SK-N-SH (cell line): ENCODE data around the gene WDR6. TPM values are rescaled to one million over a fixed set of nuclear protein-coding genes. Genes with fewer than 3 reads are reported as not detected.

Experiments used
- CTCF ChIA-PET: fragments of 300-600, 350-600 bp; formaldehyde crosslinking; extraction: SDS; loops from one replicate; lab custom pipeline; 2021; lab: Yijun Ruan, JAX
- POLR2A ChIA-PET: fragments of 350-600 bp; sonication (Branson Sonifier 250); formaldehyde crosslinking; extraction: SDS; loops from one replicate; lab custom pipeline; 2020; ENCODE audit warnings: antibody characterized with exemption, inconsistent platforms; lab: Yijun Ruan, JAX
- DNase-seq: peaks from one replicate; pipeline ENCODE4 v3.0.0; 2012
- H2AFZ ChIP-seq: fragments of 200-600 bp; sonication (generic); 2 replicates; pipeline ENCODE4 v1.8.1; 2016; ENCODE audit warnings: antibody characterized with exemption, mild to moderate bottlenecking, low read depth
- H3F3A ChIP-seq: fragments of 200-600 bp; sonication (generic); replicated peaks from 2 replicates; pipeline ENCODE3; 2016; ENCODE audit warnings: antibody characterized with exemption, mild to moderate bottlenecking; ENCODE audit not compliant: insufficient read depth
- H3K27ac ChIP-seq, 2 experiments: fragments of 200-500 bp in 1 of 2; fragments of 200-600 bp in 1 of 2; sonication (Bioruptor generic) in 1 of 2; sonication (generic), shearing (Covaris generic) in 1 of 2; 2 replicates each; pipeline versions ENCODE4 v1.5.1 to v1.6.1; 2014 to 2016; ENCODE audit warnings: low read depth in 2 of 2, inconsistent platforms in 1 of 2, low read length in 1 of 2, mild to moderate bottlenecking in 1 of 2, mixed read lengths in 1 of 2
- H3K27me3 ChIP-seq: fragments of 200-600 bp; sonication (generic), shearing (Covaris generic); 2 replicates; pipeline ENCODE4 v1.6.1; 2016; ENCODE audit warnings: mixed run types; ENCODE audit not compliant: insufficient read depth
- H3K36me3 ChIP-seq, 2 experiments: fragments of 200-500 bp in 1 of 2; fragments of 200-600 bp in 1 of 2; sonication (Bioruptor generic) in 1 of 2; sonication (generic) in 1 of 2; replicated peaks in 1 of 2; 2 replicates each; pipeline versions ENCODE3 to v1.5.1; 2014 to 2016; ENCODE audit warnings: low read length in 1 of 2, mild to moderate bottlenecking in 1 of 2; ENCODE audit not compliant: insufficient read depth in 2 of 2, control insufficient read depth in 1 of 2
- H3K4me1 ChIP-seq, 2 experiments: fragments of 200-500 bp in 1 of 2; fragments of 200-600 bp in 1 of 2; sonication (Bioruptor generic) in 1 of 2; sonication (generic), shearing (Covaris generic) in 1 of 2; 2 replicates each; pipeline versions ENCODE4 v1.5.1 to v1.6.1; 2014 to 2016; ENCODE audit warnings: low read depth in 1 of 2, low read length in 1 of 2, mixed run types in 1 of 2; ENCODE audit not compliant: insufficient read depth in 2 of 2, control insufficient read depth in 1 of 2
- H3K4me2 ChIP-seq: fragments of 200-600 bp; sonication (generic), shearing (Covaris generic); 2 replicates; pipeline ENCODE4 v1.6.1; 2017; ENCODE audit warnings: mixed run types
- H3K4me3 ChIP-seq, 2 experiments: fragments of 200-500 bp in 1 of 2; fragments of 200-600 bp in 1 of 2; sonication (Bioruptor generic) in 1 of 2; sonication (generic), shearing (Covaris generic) in 1 of 2; 2 replicates each; pipeline versions ENCODE4 v1.5.1 to v1.8.1; 2014 to 2016; ENCODE audit warnings: low read depth in 2 of 2, inconsistent platforms in 1 of 2, low read length in 1 of 2, mild to moderate bottlenecking in 1 of 2, mixed read lengths in 1 of 2, moderate library complexity in 1 of 2
- H3K79me2 ChIP-seq: fragments of 200-600 bp; sonication (generic); 2 replicates; pipeline ENCODE4 v1.8.1; 2017; ENCODE audit warnings: mild to moderate bottlenecking; ENCODE audit not compliant: insufficient read depth
- H3K9ac ChIP-seq: fragments of 200-600 bp; sonication (generic); 2 replicates; pipeline ENCODE4 v1.6.1; 2017; ENCODE audit warnings: mixed run types
- H3K9me2 ChIP-seq: fragments of 200-600 bp; sonication (generic); 2 replicates; pipeline ENCODE4 v1.6.1; 2017; ENCODE audit warnings: mixed run types
- H3K9me3 ChIP-seq: fragments of 200-600 bp; sonication (generic); 2 replicates; pipeline ENCODE4 v1.6.1; 2017; ENCODE audit warnings: mixed run types, mild to moderate bottlenecking, moderate library complexity
- H4K20me1 ChIP-seq: fragments of 200-600 bp; sonication (generic); 2 replicates; pipeline ENCODE4 v1.6.1; 2017; ENCODE audit warnings: mild to moderate bottlenecking, mixed run types; ENCODE audit not compliant: insufficient read depth
- ELF1 ChIP-seq: IDR thresholded peaks from 2 replicates; pipeline ENCODE4 v1.4.0; 2012
- FOSL2 ChIP-seq: IDR thresholded peaks from 2 replicates; pipeline ENCODE4 v1.4.0; 2012; ENCODE audit warnings: low read depth, mild to moderate bottlenecking, moderate library complexity, borderline replicate concordance
- GABPA ChIP-seq: IDR thresholded peaks from 2 replicates; pipeline ENCODE4 v1.4.0; 2012; ENCODE audit warnings: low read depth, mild to moderate bottlenecking
- JUND ChIP-seq: IDR thresholded peaks from 2 replicates; pipeline ENCODE4 v1.4.0; 2012
- NRF1 ChIP-seq: IDR thresholded peaks from 2 replicates; pipeline ENCODE4 v1.6.1; 2012; ENCODE audit warnings: low read depth, mild to moderate bottlenecking, low read length
- SMC3 ChIP-seq: IDR thresholded peaks from 2 replicates; pipeline ENCODE4 v1.6.1; 2012; ENCODE audit warnings: low read depth, low read length, improper control_type of control experiment
- TAF1 ChIP-seq: IDR thresholded peaks from 2 replicates; pipeline ENCODE4 v1.6.1; 2012; ENCODE audit warnings: low read depth, mild to moderate bottlenecking, low read length, moderate library complexity, borderline replicate concordance
- TCF12 ChIP-seq: IDR thresholded peaks from 2 replicates; pipeline ENCODE4 v1.4.0; 2012
- TEAD4 ChIP-seq: IDR thresholded peaks from 2 replicates; pipeline ENCODE4 v1.4.0; 2012; ENCODE audit warnings: mild to moderate bottlenecking, borderline replicate concordance; ENCODE audit not compliant: insufficient read depth
- ZBTB33 ChIP-seq: IDR thresholded peaks from 2 replicates; pipeline ENCODE4 v1.4.0; 2012; ENCODE audit warnings: low read depth, borderline replicate concordance
- WGBS: methylation state at CpG from one replicate; pipeline ENCODE4 v1.1.6; 2017; ENCODE audit warnings: low lambda C conversion rate; 5-methylcytosine and 5-hydroxymethylcytosine counted together
- polyA plus RNA-seq, 3 experiments: library from polyadenylated mRNA; depleted of rRNA; stranded (reverse); fragments of >200 nt; gene quantifications; 2 replicates each; pipeline ENCODE4 v1.2.3, GENCODE V29; 2012
- TF ChIP-seq, protein P1 (sequence below): fragments of 200-600 bp; sonication (generic); IDR thresholded peaks from 2 replicates; pipeline ENCODE4 v1.6.1; 2017; ENCODE audit warnings: antibody characterized with exemption, mild to moderate bottlenecking, moderate library complexity

WDR6 gene
- polyA plus RNA-seq, 1 of the 3 experiments (the other 2 are of a cell fraction), result 230 TPM

DNA sequence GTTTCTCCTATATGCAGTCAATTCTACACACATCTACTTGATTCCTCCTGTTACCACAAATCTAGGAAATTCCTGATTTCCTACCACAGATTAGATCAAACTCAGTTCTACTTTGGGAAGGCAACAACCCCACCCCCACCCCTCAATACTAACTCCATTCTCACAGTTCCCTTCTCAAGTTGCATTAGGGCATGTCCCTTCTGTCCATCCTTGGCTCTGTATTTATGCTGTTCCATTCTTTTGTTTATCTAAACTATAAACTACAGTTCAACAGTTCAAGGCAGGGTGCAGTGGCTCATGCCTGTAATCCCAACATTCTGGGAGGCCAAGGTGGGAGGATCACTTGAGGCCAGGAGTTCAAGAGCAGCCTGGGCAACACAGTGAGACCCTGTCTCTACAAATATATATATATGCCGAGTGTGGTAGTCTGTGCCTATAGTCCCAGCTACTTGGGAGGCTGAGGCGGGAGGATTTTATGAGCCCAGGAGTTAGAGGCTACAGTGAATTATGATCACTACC is 47.2 kb downstream of the WDR6 start:
- H3K9me2 ChIP-seq, result no peaks in the 10 kb centered on the region
- no peaks in the 10 kb centered on the region for H3F3A ChIP-seq
- H3K4me2 ChIP-seq, result no peak overlapping the region
- no peak overlapping the region for H3K27ac ChIP-seq
- CTCF ChIA-PET, result no interaction called here
- no peak overlapping the region for H2AFZ ChIP-seq
- H3K9me3 ChIP-seq, result no peaks in the 10 kb centered on the region
- no peaks in the 10 kb centered on the region; the same call in 1 of the 2 replicates for H4K20me1 ChIP-seq
- peaks cover 23 to 44% of the 10 kb centered on the region in 2 experiments for H3K36me3 ChIP-seq
- H3K27me3 ChIP-seq, result no peaks in the 10 kb centered on the region
- peaks cover 52% of the 10 kb centered on the region for H3K79me2 ChIP-seq
- TF ChIP-seq ZBTB33 (no peak), SMC3 (no peak), ELF1 (no peak), JUND (no peak), TEAD4 (no peak)
- 97% methylated on average over 2 of the region's 2 CpGs for WGBS
- no peak for DNase-seq
- H3K4me1 ChIP-seq, result no peaks in the 10 kb centered on the region; a peak in 1 of 4 replicates
- H3K4me3 ChIP-seq, result no peak overlapping the region
- no peak overlapping the region for H3K9ac ChIP-seq
- POLR2A ChIA-PET, result no interaction called here

DNA sequence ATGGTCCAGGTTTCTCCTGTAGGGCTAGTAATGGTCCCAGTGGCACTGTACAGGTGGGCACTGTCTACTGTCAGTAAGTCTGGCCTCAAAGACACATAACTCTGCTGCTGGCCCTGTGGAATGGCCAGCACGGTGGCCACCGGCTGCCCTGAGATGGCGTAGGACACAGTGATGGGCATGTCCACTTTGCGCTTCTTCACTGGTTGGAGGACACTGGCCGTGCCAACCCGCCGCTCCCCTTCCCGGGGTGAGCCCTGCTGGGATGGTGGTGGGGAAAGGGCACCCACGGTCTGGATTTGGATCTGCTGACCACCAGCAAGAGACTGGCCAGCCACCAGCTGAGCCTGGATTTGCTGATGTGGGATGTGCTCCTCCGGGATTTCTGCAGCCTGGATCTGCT is 50.1 kb downstream of the WDR6 start:
- Histone ChIP-seq H3K9me2 (no peaks in the 10 kb centered on the region), H3K27ac (no peak overlapping the region), H3K36me3 (peaks cover 20 to 56% of the 10 kb centered on the region in 2 experiments), H3K4me2 (no peak overlapping the region), H3K4me3 (no peak overlapping the region), H3K9ac (no peak overlapping the region), H3F3A (no peaks in the 10 kb centered on the region), H4K20me1 (no peaks in the 10 kb centered on the region; the same call in 1 of the 2 replicates), H3K27me3 (no peaks in the 10 kb centered on the region), H2AFZ (no peak overlapping the region), H3K9me3 (no peaks in the 10 kb centered on the region), H3K79me2 (peaks cover 53% of the 10 kb centered on the region; the same call in 1 of the 2 replicates), H3K4me1 (no peaks in the 10 kb centered on the region)
- CTCF ChIA-PET, result interaction anchor here (1.4 kb wide), 1 partner anchor 392 kb away, joined by 3 read pairs; no protein-coding TSS in a partner anchor
- no peak for DNase-seq
- POLR2A ChIA-PET, result no interaction called here
- WGBS, result 87% methylated on average over 7 of the region's 10 CpGs
- TF ChIP-seq TAF1 (no peak), FOSL2 (no peak), TCF12 (no peak), NRF1 (no peak), ELF1 (no peak), GABPA (no peak)
- TF ChIP-seq, protein P1, sequence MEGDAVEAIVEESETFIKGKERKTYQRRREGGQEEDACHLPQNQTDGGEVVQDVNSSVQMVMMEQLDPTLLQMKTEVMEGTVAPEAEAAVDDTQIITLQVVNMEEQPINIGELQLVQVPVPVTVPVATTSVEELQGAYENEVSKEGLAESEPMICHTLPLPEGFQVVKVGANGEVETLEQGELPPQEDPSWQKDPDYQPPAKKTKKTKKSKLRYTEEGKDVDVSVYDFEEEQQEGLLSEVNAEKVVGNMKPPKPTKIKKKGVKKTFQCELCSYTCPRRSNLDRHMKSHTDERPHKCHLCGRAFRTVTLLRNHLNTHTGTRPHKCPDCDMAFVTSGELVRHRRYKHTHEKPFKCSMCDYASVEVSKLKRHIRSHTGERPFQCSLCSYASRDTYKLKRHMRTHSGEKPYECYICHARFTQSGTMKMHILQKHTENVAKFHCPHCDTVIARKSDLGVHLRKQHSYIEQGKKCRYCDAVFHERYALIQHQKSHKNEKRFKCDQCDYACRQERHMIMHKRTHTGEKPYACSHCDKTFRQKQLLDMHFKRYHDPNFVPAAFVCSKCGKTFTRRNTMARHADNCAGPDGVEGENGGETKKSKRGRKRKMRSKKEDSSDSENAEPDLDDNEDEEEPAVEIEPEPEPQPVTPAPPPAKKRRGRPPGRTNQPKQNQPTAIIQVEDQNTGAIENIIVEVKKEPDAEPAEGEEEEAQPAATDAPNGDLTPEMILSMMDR, result no peak
